ENCODE data around the gene PHF11. TPM values are rescaled to one million over a fixed set of nuclear protein-coding genes. Genes with fewer than 3 reads are reported as not detected.

PHF11 gene
- total RNA-seq, 4 donors from 2014 or later, result 4.2 to 32.1 (median 18.7) TPM

DNA sequence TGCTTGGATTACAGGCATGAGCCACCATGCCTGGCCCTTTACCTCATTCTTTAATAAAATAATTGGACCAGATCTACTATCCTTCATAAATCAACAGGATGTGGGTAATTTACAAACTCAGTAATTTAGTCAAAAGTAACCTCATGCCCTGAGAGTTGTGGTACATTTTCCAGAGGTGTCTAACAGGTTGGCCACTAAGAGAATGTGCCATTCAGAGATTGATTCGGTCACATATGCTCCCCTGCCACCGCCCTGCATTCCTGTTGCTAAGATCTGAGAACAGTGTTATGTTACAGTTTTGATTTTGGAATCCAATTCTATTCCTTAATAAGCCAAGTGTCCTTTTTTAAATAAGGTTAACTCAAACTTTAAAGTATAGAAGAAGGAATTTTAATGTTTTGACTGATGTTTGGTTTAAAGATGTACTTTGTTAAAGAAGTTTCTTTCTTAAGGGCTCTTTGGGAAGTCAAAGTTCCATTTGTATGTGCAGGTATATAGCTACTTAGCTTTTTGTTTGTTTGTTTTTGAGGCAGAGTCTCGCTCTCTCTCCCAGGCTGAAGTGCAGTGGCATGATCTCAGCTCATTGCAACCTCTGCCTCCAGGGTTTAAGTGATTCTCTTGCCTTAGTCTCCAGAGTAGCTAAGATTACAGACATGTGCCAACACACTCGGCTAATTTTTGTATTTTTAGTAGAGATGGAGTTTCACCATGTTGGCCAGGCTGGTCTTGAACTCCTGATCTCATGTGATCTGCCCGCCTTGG is 29.2 kb downstream of the PHF11 start:
- in situ Hi-C loops (cut with MboI; ENCODE audit: low pct_ligation_motif_present in 1 of 4, low pct_unique_long_range_greater_than_20kb in 1 of 4, low sequenced_read_pairs in 3 of 4), result no loop called here
- 92 to 94% methylated on average over 5 of the region's 5 CpGs for WGBS, 2 donors (ENCODE audit: low coverage in 1 of 2)
- intact Hi-C loops (cut with DNase I; ENCODE audit: low total_unique reads), result no loop called here

DNA sequence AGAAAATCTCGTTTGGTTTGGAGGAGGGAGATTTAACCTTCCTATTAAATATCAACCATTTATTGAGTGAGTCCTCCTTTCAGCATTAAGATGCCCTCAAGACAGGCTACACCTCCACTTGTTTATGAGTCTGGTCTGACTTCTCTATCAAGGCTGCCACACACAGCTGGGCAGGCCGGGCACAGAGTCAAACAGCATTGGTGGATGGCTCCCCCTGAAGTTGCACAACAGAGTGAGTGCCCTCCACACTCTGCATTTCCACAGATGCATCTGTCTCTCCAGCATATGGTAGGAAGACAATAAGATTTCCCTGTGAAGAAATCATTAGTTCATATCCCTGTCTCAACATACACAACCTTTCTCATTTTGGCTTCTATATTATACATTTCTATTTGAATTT is 31.4 kb downstream of the PHF11 start:
- Histone ChIP-seq H3K27ac (no peak overlapping the region), H3K4me1 (no peaks in the 10 kb centered on the region), H3K36me3 (peaks cover 0 to 7% (median 0%) of the 10 kb centered on the region in 4 donors), H3K27me3 (no peaks in the 10 kb centered on the region), H3K4me3 (no peak overlapping the region), H3K9me3 (no peaks in the 10 kb centered on the region)
- no peak for TF ChIP-seq EP300 (IDR thresholded peaks at IDR 0.05; ENCODE audit: low read depth)
- WGBS, 2 donors (ENCODE audit: low coverage in 1 of 2), result 65 to 67% methylated on average over 2 of the region's 2 CpGs
- no peak for DNase-seq
- in situ Hi-C loops (cut with MboI; ENCODE audit: low pct_ligation_motif_present in 1 of 4, low pct_unique_long_range_greater_than_20kb in 1 of 4, low sequenced_read_pairs in 3 of 4), result no loop called here
- intact Hi-C loops (cut with DNase I; ENCODE audit: low total_unique reads), result no loop called here

More for the DNA sequence above, 29.2 kb downstream of the PHF11 start:
- H3K36me3 ChIP-seq, result peaks cover 0 to 12% (median 0%) of the 10 kb centered on the region in 4 donors
- TF ChIP-seq EP300 (IDR thresholded peaks at IDR 0.05; ENCODE audit: low read depth) (no peak), POLR2AphosphoS5 (IDR thresholded peaks at IDR 0.05) (no peak), POLR2A (IDR thresholded peaks at IDR 0.05) (no peak)
- TF ChIP-seq, protein P1, sequence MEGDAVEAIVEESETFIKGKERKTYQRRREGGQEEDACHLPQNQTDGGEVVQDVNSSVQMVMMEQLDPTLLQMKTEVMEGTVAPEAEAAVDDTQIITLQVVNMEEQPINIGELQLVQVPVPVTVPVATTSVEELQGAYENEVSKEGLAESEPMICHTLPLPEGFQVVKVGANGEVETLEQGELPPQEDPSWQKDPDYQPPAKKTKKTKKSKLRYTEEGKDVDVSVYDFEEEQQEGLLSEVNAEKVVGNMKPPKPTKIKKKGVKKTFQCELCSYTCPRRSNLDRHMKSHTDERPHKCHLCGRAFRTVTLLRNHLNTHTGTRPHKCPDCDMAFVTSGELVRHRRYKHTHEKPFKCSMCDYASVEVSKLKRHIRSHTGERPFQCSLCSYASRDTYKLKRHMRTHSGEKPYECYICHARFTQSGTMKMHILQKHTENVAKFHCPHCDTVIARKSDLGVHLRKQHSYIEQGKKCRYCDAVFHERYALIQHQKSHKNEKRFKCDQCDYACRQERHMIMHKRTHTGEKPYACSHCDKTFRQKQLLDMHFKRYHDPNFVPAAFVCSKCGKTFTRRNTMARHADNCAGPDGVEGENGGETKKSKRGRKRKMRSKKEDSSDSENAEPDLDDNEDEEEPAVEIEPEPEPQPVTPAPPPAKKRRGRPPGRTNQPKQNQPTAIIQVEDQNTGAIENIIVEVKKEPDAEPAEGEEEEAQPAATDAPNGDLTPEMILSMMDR (IDR thresholded peaks at IDR 0.05), result no peak
- H3K27me3 ChIP-seq, result no peaks in the 10 kb centered on the region
- H3K4me1 ChIP-seq, result no peaks in the 10 kb centered on the region
- DNase-seq, result no peak
- H3K9me3 ChIP-seq, result no peaks in the 10 kb centered on the region
- H3K4me3 ChIP-seq, result no peak overlapping the region
- H3K27ac ChIP-seq, result no peak overlapping the region

DNA sequence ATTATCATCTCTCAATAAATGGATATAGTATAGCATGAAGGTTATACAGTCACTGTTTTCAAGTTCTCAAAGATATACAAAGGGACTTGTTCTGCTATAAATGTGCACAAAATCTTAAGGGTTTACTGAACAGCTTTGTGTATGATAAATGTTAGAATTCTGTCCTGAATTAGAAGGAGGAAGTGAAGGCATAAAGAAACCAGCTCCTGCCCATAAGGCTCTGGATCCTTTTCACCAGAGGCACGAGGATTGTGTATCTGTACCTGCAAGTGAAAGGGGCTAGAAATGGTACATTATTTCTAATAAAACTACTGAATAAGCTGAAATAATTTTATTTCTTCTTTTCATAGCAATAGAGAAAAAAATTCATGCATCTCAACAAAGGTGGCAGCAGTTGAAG is 32.4 kb downstream of the PHF11 start:
- H3K9me3 ChIP-seq, result no peaks in the 10 kb centered on the region
- no peak overlapping the region for H3K4me3 ChIP-seq
- WGBS, 2 donors (ENCODE audit: low coverage in 1 of 2), result 75 to 76% methylated on average over 1 of the region's 1 CpG
- peaks cover 0 to 5% (median 0%) of the 10 kb centered on the region in 4 donors for H3K4me1 ChIP-seq
- no peaks in the 10 kb centered on the region for H3K27me3 ChIP-seq
- in situ Hi-C loops (cut with MboI; ENCODE audit: low pct_ligation_motif_present in 1 of 4, low pct_unique_long_range_greater_than_20kb in 1 of 4, low sequenced_read_pairs in 3 of 4), result no loop called here
- TF ChIP-seq POLR2AphosphoS5 (IDR thresholded peaks at IDR 0.05) (no peak), POLR2A (IDR thresholded peaks at IDR 0.05) (no peak), EP300 (IDR thresholded peaks at IDR 0.05; ENCODE audit: low read depth) (no peak)
- TF ChIP-seq, protein P1 (IDR thresholded peaks at IDR 0.05), result no peak
- H3K27ac ChIP-seq, result no peak overlapping the region
- DNase-seq, result no peak
- intact Hi-C loops (cut with DNase I; ENCODE audit: low total_unique reads), result no loop called here
- peaks cover 0 to 7% (median 0%) of the 10 kb centered on the region in 4 donors for H3K36me3 ChIP-seq

DNA sequence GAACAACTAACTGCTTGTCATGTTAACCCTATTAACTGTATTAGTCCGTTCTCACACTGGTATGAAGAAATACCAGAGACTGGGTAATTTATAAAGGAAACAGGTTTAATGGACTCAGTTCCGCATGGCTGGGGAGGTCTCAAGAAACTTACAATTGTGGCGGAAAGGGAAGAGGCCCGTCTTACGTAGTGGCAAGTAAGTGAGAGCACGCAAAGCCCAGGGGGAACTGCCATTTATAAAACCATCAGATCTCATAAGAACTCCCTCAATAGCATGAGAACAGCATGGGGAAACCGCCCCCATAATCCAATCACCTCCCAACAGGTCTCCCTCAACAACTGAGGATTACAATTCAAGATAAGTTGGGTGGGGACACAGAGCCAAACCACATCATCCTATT is 34.7 kb downstream of the PHF11 start:
- no peaks in the 10 kb centered on the region for H3K27me3 ChIP-seq
- intact Hi-C loops (cut with DNase I; ENCODE audit: low total_unique reads), result no loop called here
- DNase-seq, result no peak
- H3K9me3 ChIP-seq, result no peaks in the 10 kb centered on the region
- in situ Hi-C loops (cut with MboI; ENCODE audit: low pct_ligation_motif_present in 1 of 4, low pct_unique_long_range_greater_than_20kb in 1 of 4, low sequenced_read_pairs in 3 of 4), result no loop called here
- H3K4me1 ChIP-seq, result peaks cover 0 to 5% (median 0%) of the 10 kb centered on the region in 4 donors
- WGBS, 2 donors (ENCODE audit: low coverage in 1 of 2), result 74 to 87% methylated on average over 7 of the region's 7 CpGs
- peaks cover 0 to 5% (median 0%) of the 10 kb centered on the region in 4 donors for H3K36me3 ChIP-seq
- TF ChIP-seq, protein P1 (IDR thresholded peaks at IDR 0.05), result no peak
- TF ChIP-seq POLR2AphosphoS5 (IDR thresholded peaks at IDR 0.05), result no peak
- no peak for TF ChIP-seq POLR2A (IDR thresholded peaks at IDR 0.05)
- TF ChIP-seq EP300 (IDR thresholded peaks at IDR 0.05; ENCODE audit: low read depth), result no peak
- no peak overlapping the region for H3K4me3 ChIP-seq
- no peak overlapping the region for H3K27ac ChIP-seq

All from transverse colon (tissue), 4 donors.